DMS53 (cell line): Measurements from ENCODE around the gene PCP4.

Source experiments
- DNase-seq: peaks from one replicate; lab custom pipeline; 2025; lab: John Stamatoyannopoulos, UW

The PCP4 gene

DNA sequence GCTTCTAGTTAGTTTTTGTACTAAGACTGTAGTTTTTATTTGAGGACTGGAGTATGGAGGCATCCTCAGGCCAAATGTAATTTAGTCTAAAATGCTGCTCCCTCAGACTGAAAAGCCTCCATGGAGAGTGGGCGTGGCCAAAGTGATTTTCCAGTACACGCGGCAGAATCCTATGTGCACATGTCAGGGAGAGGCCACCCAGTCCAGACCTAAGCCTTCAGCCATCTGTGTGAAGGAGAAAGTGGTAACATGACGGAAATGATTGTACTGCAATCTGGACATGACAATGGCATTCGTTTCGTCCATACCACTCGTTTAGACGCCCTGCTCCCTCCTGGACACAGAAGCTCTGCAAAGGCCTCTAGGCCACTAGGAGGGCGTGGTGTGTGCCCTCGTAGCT, 56.2 kb downstream of the PCP4 start:
- DNase-seq = no peak

DNA sequence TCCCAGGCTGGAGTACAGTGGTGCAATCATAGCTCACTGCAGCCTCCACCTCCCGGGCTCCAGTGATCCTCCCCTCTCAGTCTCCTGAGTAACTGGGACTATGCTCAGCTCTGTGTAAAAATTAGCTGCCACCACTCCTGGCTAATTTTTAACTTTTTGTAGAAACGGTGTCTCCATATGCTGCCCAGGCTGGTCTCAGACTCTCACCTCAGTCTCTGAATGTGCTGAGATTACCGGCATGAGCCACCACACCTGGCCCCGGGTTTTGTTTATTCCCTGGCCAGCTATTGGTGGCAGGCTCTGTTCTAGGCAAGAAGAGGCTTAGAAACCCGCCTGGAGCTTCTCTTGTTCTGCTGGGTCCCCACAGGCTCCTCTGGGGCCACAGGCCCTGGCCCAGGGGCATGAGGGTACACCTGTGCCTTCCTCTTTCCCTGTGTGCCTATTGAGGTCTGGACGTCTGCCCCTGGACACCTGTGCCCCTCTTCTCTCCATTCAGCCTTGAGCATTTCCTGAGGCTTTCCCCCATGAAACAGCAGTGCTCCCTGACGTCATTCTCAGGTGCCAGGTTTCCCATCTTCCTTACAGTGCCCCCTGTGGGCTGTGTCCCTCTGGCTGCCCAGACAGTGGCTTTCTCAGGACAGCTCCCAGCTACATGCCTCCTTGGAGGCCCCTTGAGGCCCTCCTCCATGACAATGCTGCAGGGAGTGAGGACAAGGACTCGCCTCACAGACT, 57.5 kb downstream of the PCP4 start:
- peak; percentile 74 for DNase-seq

- no peak for DNase-seq
Measured at GRCh38 chr21:39927304-39927886, 60.2 kb downstream of the PCP4 start.

GRCh38 chr21:39932335-39932734, 65.1 kb downstream of the PCP4 start:
- no peak for DNase-seq

DNA sequence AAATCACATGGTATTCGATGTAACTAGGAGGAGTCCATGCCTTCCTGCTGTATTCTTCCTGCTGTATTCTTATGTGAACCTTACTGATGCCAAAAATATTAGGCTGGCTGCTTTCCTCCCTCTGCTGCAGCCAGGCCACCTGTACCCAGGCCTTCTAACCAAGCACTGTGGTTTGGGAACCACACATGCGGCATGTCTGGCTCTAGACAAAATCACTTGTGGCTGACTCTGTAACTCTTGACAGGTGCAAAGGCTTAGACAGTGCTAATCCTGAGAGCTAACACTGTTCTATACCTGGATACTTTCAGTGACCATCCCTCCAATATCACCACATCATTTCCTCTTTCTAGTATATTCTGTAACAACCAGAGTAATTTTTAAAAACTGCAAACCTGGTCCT, 67.7 kb downstream of the PCP4 start:
- DNase-seq = no peak

- DNase-seq = no peak
Measured at GRCh38 chr21:39935716-39936115, 68.5 kb downstream of the PCP4 start.

DNA sequence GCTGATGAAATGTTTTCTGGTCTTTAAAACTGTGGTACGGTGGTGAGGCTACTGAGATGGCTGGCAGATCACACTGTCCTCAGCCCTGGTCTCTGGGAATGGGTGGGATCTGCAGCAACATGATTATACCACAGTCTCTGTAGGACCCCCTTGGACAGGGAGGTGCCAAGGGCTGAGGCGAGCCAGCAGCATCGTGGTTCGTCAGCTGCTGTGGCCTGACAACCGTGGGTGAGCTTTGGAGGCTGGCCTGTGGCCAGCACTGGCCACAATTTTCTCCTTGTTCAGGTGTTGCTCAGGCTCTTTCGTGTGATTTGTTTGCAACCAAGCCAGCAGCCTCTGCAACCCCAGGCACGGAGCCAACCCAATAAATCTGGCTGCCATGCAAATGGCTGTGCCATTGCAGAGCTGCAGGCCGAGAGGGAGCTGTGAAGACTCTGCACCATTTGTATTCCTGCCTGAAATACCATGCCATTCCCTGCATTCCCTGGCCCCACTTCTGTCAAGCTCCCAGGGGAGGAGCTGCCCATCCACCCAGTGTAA, 70.9 kb downstream of the PCP4 start:
- no peak for DNase-seq

- no peak for DNase-seq
Measured at GRCh38 chr21:39946199-39946598, 79.0 kb downstream of the PCP4 start.

GRCh38 chr21:39947031-39947430, 79.8 kb downstream of the PCP4 start:
- DNase-seq = no peak

- no peak for DNase-seq
Measured at GRCh38 chr21:39951183-39952101, 84.2 kb downstream of the PCP4 start.

GRCh38 chr21:39952265-39952664, 85.0 kb downstream of the PCP4 start:
- DNase-seq = no peak

GRCh38 chr21:39954570-39954969, 87.3 kb downstream of the PCP4 start:
- no peak for DNase-seq

DNA sequence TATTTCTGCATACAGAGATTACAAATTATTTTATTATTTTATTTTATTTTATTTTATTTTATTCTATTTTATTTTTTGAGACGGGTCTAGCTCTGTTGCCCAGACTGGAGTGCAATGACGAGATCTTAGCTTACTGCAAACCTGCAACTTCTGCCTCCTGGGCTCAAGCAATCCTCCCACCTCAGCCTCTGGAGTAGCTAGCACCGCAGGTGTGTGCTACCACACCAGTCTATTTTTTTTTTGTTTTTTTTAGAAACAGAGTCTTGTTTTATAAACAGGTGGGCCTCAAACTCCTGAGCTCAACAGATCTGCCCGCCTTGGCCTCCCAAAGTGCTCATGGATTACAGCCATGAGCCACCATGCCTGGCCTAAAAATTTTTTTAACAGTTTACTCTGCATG, 88.1 kb downstream of the PCP4 start:
- no peak for DNase-seq

DNA sequence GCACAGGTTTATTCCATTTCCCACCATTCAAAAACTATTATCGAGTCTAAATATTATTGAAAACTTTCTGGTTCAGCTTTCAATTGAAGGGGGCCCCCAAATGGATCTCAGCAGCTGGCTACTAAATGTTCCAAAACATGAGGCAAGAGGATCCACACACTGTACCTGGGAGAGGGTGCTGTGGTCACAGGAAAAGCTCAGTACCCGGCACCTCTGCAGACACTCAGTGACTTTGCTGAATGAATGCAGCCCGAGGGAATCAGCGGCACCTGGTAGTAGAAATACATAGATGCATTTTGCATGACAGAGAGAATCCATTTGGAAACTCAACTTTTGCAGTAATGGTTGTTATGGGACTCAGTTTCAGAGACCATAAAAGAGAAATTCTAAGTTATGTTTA, 89.3 kb downstream of the PCP4 start:
- DNase-seq = no peak

DNA sequence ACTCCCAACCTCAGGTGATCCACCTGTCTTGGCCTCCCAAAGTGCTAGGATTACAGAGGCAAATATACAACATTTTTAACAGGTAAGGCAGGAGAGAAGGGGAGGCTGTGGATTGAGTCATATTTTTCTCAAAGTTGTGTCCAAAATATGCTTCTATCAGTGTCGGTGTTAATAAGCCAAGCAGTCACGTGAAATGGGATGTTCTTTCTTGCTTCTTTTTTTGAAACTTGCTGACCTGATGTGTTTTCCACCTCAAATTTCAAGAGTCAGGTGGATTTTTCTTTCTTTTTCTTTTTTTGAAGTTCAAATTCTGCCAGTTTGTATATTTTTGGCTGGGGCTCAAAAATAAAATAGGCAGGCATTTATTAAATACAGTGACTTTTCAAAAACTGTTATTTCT, 91.5 kb downstream of the PCP4 start:
- no peak for DNase-seq

DNA sequence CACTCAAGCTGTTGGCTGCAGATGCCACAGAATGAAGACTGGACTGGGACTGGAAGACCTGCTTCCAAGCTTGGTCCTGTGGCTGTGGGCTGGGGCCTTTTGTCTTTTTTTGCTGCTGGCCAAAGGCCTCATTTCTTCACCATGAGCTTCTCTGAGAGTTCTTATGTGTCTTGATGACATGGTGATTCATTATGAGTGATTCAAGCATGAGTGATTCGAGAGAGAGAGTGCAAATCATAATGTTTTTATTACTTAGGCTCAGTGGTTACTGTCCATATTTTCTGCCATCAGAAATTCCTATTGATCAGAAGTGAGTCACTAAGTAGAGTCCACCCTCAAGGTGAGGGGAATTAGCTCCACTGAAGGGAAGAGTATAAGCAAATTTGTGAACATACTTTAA, 94.0 kb downstream of the PCP4 start:
- no peak for DNase-seq

DNA sequence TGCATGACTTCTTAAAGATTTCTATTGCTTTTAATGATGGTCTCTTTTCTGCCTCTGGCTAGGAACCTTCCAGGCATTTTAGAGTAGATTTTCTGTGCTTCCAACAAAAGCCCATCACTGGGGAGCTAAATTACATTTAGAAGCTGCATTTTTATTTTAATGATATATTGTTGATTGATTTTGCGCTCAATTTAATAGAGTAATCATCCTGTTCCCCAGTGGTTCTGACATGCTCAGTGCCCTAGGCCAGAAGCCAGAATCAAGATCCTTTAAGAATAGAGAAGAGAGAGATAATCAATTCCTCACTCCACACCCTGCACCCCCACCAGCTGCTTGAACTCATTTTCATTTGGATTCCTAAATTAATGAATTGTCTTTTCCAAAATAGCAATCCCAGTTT, 97.8 kb downstream of the PCP4 start:
- DNase-seq = no peak

DNA sequence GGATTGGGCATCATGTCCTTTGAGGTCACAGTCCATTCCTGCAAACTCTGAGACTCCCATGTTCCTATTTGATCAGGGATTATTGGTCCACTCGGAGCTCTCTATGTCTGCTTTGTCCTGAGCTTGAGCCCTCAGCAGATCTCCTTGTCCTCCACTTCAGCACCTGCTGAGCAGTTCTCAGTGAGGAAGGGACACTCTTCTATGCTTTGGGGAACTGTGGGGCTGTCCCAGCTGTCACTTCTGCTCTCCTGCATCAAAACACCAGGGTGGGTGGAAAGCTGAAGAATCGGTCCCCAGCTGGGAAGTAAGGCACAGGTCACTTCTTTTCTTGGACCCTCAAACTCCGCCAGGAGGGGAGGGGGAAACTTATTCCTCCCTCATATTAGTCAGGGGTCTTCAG, 99.5 kb downstream of the PCP4 start:
- DNase-seq = no peak

GRCh38 chr21:39968010-39968409, 100.8 kb downstream of the PCP4 start:
- no peak for DNase-seq

DNA sequence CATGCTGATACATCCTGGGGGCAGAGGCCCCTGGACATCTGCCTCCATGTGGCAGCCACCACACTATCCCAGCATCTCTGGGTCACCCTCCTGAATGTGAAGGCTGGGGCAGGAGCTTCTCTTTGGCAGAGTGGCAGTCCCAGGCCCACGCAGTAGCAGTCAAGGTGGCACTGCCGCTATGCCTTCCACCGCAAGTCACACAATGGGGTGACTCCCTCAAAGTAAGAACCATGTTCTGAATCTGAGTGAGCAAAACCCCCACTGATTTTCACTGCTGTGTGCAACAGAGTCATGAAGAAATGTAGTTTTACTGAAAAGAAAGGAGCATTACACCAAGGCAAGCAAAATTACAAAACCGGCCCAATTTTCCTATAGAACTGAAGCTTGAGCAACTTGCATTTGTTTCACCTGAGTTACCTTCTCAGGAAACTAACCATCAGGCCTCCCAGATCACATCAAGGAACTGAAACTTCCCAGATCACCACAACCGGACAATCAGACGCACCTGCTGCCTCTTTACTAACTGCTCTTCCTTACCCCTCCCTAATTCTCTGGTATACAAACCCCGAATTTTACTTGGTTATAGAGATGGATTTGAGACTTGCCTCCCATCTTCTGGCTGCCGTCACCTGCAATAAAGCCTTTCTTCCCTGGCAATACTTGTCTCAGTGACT, 102.6 kb downstream of the PCP4 start:
- no peak for DNase-seq

DNA sequence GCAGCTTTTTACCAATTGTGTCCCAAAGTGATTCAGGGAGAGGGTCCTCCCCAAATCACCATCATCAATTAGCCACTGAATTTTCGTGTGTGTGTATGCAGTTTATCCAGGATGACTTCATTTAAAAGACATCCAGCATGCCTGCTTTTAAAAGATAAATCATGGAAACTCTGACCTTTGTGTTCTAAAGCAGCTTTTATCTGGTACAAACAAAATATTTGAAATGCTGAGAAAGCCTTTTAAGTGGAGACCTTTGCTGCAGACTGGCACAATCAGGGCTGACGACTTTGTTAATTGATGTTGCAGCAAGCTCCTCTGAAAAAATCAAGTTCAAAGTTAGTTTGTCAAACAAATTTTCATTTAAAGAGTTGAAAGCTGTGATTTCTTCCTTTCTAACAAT, 104.7 kb downstream of the PCP4 start:
- DNase-seq = no peak

DNA sequence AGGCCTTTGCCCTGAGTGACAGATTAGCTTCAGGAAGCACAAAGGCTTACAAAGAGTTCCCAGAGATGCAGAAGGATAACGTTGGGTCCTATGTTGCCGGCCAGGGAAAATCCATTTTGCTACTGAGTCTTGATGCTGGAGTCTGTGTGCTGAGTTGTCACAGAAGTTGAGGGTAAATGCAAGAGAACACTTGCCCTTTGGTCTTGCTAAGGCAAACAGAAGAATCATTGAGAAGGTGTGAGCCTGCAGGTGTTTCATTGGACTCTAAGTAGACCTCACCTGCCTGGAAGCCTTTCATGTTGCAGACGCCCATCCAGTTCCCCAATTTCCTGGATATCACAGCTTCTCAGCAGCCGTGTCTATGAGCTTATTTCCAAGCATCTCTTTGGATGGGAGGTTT, 105.2 kb downstream of the PCP4 start:
- peak; percentile 5 for DNase-seq
